Gastrocnemius medialis (tissue), 4 donors: Measurements from ENCODE around the gene SLC18A3. TPM values are rescaled to one million over a fixed set of nuclear protein-coding genes. Genes with fewer than 3 reads are reported as not detected.

Experiments
- ATAC-seq, 2 donors: fragments of 150-250 bp; one replicate each; pipeline ENCODE4 v1.9.1; 2016
- DNase-seq, 2 donors: peaks; one replicate each; pipeline ENCODE4 v3.0.0-alpha.2; 2019
- H3K27ac ChIP-seq, 4 donors: fragments of 200-600 bp; sonication (generic); 1 replicate in 1 of 4; 2 replicates in 3 of 4; pipeline ENCODE4 v1.5.1; 2016 to 2018; ENCODE audit warnings: mild to moderate bottlenecking in 2 of 4, moderate library complexity in 1 of 4
- H3K27me3 ChIP-seq, 3 donors: fragments of 200-600 bp; sonication (generic) in 2 of 3; 1 replicate in 1 of 3; 2 replicates in 2 of 3; pipeline versions ENCODE4 v1.5.1 to v1.6.0; 2016 to 2019; ENCODE audit warnings: mild to moderate bottlenecking in 1 of 3, moderate library complexity in 1 of 3
- H3K36me3 ChIP-seq, 2 donors: fragments of 200-600 bp; sonication (generic) in 1 of 2; one replicate each; pipeline ENCODE4 v1.5.1; 2017 to 2018
- H3K4me1 ChIP-seq, 2 donors: fragments of 200-600 bp; sonication (generic) in 1 of 2; one replicate each; pipeline ENCODE4 v1.5.1; 2016 to 2017; ENCODE audit warnings: mild to moderate bottlenecking in 2 of 2
- H3K4me3 ChIP-seq, 4 donors: fragments of 200-600 bp; sonication (generic) in 3 of 4; 1 replicate in 1 of 4; 2 replicates in 3 of 4; pipeline ENCODE4 v1.5.1; 2016 to 2019; ENCODE audit warnings: mild to moderate bottlenecking in 2 of 4
- H3K9me3 ChIP-seq, 3 donors: fragments of 200-600 bp; sonication (generic) in 2 of 3; 1 replicate in 1 of 3; 2 replicates in 2 of 3; pipeline ENCODE4 v1.5.1; 2016 to 2019
- POLR2A ChIP-seq, 2 donors: fragments of 450-650 bp; IDR thresholded peaks; one replicate each; pipeline ENCODE4 v1.6.1; 2017; ENCODE audit warnings: antibody characterized with exemption in 2 of 2, mild to moderate bottlenecking in 2 of 2, moderate library complexity in 2 of 2
- in situ Hi-C, 4 donors: fragments of 200-750 bp; cut with MboI; loops; one replicate each; pipeline versions ENCODE4 v1.15.0 to v1.8.0; 2017; ENCODE audit warnings: low sequenced_read_pairs in 4 of 4
- intact Hi-C: fragments of 100-400 bp; cut with DNase I; formaldehyde crosslinking; loops from one replicate; pipeline ENCODE4 v1.15.1; 2023; ENCODE audit warnings: low total_unique reads
- total RNA-seq, 4 donors: library from RNA; depleted of rRNA; stranded (reverse); fragments of >200 nt; gene quantifications; one replicate each; pipeline versions ENCODE4 v1.1.0 to v1.2.3, GENCODE V29; 2016
- TF ChIP-seq, protein P1 (sequence below), 5 experiments: fragments of 450-650 bp in 3 of 5; fragments of 200-600 bp in 2 of 5; sonication (generic) in 2 of 5; IDR thresholded peaks in 4 of 5; conservative IDR thresholded peaks in 1 of 5; 1 replicate in 4 of 5; 2 replicates in 1 of 5; pipeline ENCODE4 v1.5.1; 2016 to 2019; ENCODE audit warnings: antibody characterized with exemption in 5 of 5, mild to moderate bottlenecking in 3 of 5, moderate library complexity in 3 of 5

SLC18A3 gene
- total RNA-seq, 4 donors from 2014 or later: not detected

DNA sequence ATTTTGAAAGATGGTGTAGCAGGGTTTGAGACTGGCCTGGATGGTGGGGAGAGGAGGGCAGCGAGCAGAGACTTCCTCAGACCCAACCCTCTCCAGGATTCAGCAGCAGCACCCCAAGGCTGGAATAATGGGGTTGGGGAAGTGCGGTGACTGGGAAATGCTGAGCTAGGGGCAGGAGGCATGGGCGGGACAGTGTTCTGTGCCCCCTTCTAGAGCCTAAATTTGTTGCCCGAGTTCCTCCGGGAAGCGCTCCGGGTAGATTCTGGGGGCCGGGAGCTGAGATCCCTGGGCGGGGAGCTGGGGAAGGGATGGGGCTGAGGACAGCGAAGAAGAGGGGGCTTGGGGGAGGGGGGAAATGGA is 3.8 kb downstream of the SLC18A3 start, which contains the start of gene CHAT:
CHAT (plus strand) TSS at position 156 of the 360 bp plus-strand sequence; CDS start at position 309, 153 bp downstream.
- no peak for TF ChIP-seq POLR2A (IDR thresholded peaks at IDR 0.05)
- TF ChIP-seq, protein P1, sequence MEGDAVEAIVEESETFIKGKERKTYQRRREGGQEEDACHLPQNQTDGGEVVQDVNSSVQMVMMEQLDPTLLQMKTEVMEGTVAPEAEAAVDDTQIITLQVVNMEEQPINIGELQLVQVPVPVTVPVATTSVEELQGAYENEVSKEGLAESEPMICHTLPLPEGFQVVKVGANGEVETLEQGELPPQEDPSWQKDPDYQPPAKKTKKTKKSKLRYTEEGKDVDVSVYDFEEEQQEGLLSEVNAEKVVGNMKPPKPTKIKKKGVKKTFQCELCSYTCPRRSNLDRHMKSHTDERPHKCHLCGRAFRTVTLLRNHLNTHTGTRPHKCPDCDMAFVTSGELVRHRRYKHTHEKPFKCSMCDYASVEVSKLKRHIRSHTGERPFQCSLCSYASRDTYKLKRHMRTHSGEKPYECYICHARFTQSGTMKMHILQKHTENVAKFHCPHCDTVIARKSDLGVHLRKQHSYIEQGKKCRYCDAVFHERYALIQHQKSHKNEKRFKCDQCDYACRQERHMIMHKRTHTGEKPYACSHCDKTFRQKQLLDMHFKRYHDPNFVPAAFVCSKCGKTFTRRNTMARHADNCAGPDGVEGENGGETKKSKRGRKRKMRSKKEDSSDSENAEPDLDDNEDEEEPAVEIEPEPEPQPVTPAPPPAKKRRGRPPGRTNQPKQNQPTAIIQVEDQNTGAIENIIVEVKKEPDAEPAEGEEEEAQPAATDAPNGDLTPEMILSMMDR (IDR thresholded peaks at IDR 0.05 in 4 of 5, conservative IDR thresholded peaks at IDR 0.05 in 1 of 5): no peak

DNA sequence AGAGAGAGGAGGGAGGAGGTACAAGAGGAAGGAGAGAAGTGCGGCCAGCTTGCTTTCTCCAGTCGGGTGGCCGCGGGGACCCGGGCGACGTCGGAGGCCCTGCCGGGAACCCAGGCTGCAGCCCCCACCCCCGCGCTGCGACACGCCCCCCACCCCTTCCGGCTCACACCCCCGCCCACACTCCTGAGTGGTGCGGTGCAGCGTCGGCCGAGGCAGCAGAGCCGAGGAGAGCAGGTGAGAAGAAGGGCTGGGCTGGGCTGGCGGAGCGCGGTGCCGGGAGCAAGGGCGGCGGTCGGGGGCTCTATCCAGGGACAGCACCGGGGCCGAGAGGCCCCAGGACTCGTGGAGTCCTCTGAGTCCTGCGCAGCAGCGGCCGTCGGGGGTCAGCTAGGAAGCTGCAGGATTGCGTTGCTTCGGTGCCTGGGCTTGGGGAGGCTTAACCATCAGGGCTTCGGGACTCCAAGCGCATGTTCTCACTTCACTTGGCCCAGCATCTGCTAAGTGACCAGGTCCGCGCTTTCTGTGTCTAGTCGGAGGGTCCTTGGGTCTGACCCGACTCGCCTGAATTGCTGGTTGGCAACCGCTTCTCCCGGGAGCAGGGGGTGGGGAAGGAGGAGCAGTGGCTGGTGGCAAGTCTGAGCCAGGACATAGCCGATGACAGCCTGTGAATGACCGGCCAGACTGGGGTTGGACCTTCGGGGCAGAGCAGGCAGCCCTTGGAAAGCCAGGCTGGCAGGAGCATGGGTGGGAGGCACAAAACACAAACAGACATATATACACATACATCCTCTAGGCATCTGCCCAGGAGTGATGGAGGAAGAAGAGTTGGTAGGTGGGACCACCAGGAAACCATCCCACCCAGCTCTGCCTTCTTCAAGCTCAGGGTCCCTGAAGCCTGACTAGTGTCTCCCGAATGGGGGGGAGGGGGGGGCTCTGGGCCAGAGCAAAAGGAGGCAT is 4.4 kb downstream of the SLC18A3 start:
- ATAC-seq (no peak), DNase-seq (no peak)
- Histone ChIP-seq H3K4me3 (no peak overlapping the region), H3K27me3 (peaks cover 52 to 74% (median 63%) of the 10 kb centered on the region in 3 donors), H3K36me3 (no peaks in the 10 kb centered on the region), H3K9me3 (no peaks in the 10 kb centered on the region), H3K4me1 (no peaks in the 10 kb centered on the region), H3K27ac (no peak overlapping the region)
- intact Hi-C loops: no loop called here
- in situ Hi-C loops: no loop called here
- no peak for TF ChIP-seq POLR2A (IDR thresholded peaks at IDR 0.05)
- TF ChIP-seq, protein P1 (IDR thresholded peaks at IDR 0.05 in 4 of 5, conservative IDR thresholded peaks at IDR 0.05 in 1 of 5): no peak

More for the DNA sequence above, 3.8 kb downstream of the SLC18A3 start, which contains the start of gene CHAT:
- Histone ChIP-seq H3K27me3 (peaks cover 58 to 81% (median 69%) of the 10 kb centered on the region in 3 donors), H3K27ac (no peak within 1 kb of the TSS), H3K9me3 (no peaks in the 10 kb centered on the region), H3K4me3 (no peak within 1 kb of the TSS), H3K4me1 (no peaks in the 10 kb centered on the region), H3K36me3 (no peaks in the 10 kb centered on the region)
- no peak for DNase-seq
- in situ Hi-C loops (no loop called here), intact Hi-C loops (no loop called here)
- ATAC-seq: no peak

DNA sequence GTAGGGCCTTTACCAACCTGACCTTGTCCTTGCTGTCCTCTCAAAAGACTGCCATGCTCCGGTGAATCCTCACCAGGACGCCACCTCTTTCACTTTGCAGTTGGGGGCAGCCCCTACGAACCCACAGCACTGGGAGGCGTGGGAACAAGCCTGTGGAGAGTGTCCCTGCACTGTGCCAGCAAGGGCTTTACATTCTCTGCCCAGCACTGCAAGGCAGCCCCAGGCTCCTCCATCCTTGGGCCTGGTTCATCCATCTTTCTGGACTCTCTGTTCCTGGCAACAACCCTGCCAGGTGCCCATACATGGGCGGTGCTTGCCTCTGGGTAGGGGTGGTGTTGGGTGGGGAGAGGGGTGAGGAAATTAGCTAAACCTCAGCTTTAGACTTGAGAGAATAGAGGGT is 5.1 kb downstream of the SLC18A3 start:
- Histone ChIP-seq H3K9me3 (no peaks in the 10 kb centered on the region), H3K36me3 (no peaks in the 10 kb centered on the region), H3K4me1 (no peaks in the 10 kb centered on the region), H3K27ac (no peak overlapping the region), H3K27me3 (peaks cover 49 to 68% (median 61%) of the 10 kb centered on the region in 3 donors), H3K4me3 (no peak overlapping the region)
- ATAC-seq (no peak), DNase-seq (no peak)
- intact Hi-C loops (no loop called here), in situ Hi-C loops (no loop called here)
- TF ChIP-seq, protein P1 (IDR thresholded peaks at IDR 0.05 in 4 of 5, conservative IDR thresholded peaks at IDR 0.05 in 1 of 5): no peak
- no peak for TF ChIP-seq POLR2A (IDR thresholded peaks at IDR 0.05)

DNA sequence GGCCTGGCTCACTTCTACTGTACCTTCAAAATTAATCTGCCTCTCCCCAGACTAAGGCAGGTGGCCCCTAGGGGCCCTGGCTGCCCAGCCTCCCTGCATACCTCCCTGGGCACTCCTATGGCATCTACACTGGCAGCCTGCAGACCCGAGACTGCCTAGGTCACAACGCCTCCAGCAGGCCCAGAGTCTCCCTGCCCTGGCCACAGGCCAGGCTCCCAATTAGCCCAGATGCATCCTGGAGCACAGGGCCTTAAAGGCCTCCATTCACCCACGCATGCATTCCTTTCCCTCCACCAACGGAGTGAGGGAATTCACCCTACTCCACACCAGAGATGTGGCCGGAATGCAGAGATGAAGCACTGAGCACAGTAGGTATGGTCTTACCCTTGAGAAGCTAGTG is 5.6 kb downstream of the SLC18A3 start:
- H3K27me3 ChIP-seq: peaks cover 45 to 64% (median 57%) of the 10 kb centered on the region in 3 donors
- no peaks in the 10 kb centered on the region for H3K36me3 ChIP-seq
- in situ Hi-C loops (no loop called here), intact Hi-C loops (no loop called here)
- H3K4me3 ChIP-seq: no peak overlapping the region
- no peak overlapping the region for H3K27ac ChIP-seq
- DNase-seq: no peak
- no peak for ATAC-seq
- no peaks in the 10 kb centered on the region for H3K4me1 ChIP-seq
- TF ChIP-seq, protein P1 (IDR thresholded peaks at IDR 0.05 in 4 of 5, conservative IDR thresholded peaks at IDR 0.05 in 1 of 5): no peak
- no peak for TF ChIP-seq POLR2A (IDR thresholded peaks at IDR 0.05)
- no peaks in the 10 kb centered on the region for H3K9me3 ChIP-seq
